SK-N-SH treated with all-trans-retinoic acid at 6 μM for 48 hours (cell line): ENCODE results near the gene SLCO3A1.

Source experiments
- ATAC-seq: fragments of 200-7000 bp; cut with Tn5 transposase; 3 replicates; pipeline ENCODE4 v1.9.1; 2020; ENCODE audit warnings: mild to moderate bottlenecking, moderate library complexity
- ARNTL ChIP-seq: fragments of 450-650 bp; formaldehyde crosslinking; IDR thresholded peaks from 2 replicates; pipeline ENCODE4 v1.5.0; 2020; ENCODE audit warnings: low read depth, mild to moderate bottlenecking, moderate library complexity, borderline replicate concordance
- BACH2 ChIP-seq: fragments of 250-450 bp; sonication (Bioruptor Pico); IDR thresholded peaks from 2 replicates; pipeline ENCODE4 v1.9.0; 2021; ENCODE audit warnings: mild to moderate bottlenecking, borderline replicate concordance
- CSDC2 ChIP-seq: fragments of 250-450 bp; sonication (Bioruptor Pico); IDR thresholded peaks from 2 replicates; pipeline ENCODE4 v1.5.0; 2020; ENCODE audit warnings: mild to moderate bottlenecking, moderate library complexity
- ESRRG ChIP-seq: fragments of 250-450 bp; sonication (Bioruptor Pico); IDR thresholded peaks from 2 replicates; pipeline ENCODE4 v1.6.1; 2021; ENCODE audit warnings: mild to moderate bottlenecking
- GLIS3 ChIP-seq: fragments of 250-450 bp; sonication (Bioruptor Pico); IDR thresholded peaks from 2 replicates; pipeline ENCODE4 v1.5.0; 2020; ENCODE audit warnings: mild to moderate bottlenecking, moderate library complexity
- ISL1 ChIP-seq: fragments of 250-450 bp; sonication (Bioruptor Pico); IDR thresholded peaks from 2 replicates; pipeline ENCODE4 v2.1.2; 2022; ENCODE audit warnings: mild to moderate bottlenecking, moderate library complexity
- OSR1 ChIP-seq: fragments of 250-450 bp; sonication (Bioruptor Pico); IDR thresholded peaks from 2 replicates; pipeline ENCODE4 v1.8.0; 2022; ENCODE audit warnings: moderate library complexity, mild to moderate bottlenecking, inconsistent platforms
- PPARA ChIP-seq: fragments of 250-450 bp; sonication (Bioruptor Pico); IDR thresholded peaks from 2 replicates; pipeline ENCODE4 v1.5.0; 2020; ENCODE audit warnings: mild to moderate bottlenecking, borderline replicate concordance
- RARB ChIP-seq: fragments of 250-450 bp; sonication (Bioruptor Pico); IDR thresholded peaks from 2 replicates; pipeline ENCODE4 v1.8.0; 2021; ENCODE audit warnings: mild to moderate bottlenecking, moderate library complexity
- TCF4 ChIP-seq: fragments of 250-450 bp; sonication (Bioruptor Pico); IDR thresholded peaks from 2 replicates; pipeline ENCODE4 v1.8.0; 2021; ENCODE audit warnings: mild to moderate bottlenecking, moderate library complexity, borderline replicate concordance
- TOX ChIP-seq: fragments of 250-450 bp; sonication (Bioruptor Pico); IDR thresholded peaks from 2 replicates; pipeline ENCODE4 v1.8.0; 2021; ENCODE audit warnings: mild to moderate bottlenecking, moderate library complexity, borderline replicate concordance
- ZC3H10 ChIP-seq: fragments of 250-450 bp; sonication (Bioruptor Pico); IDR thresholded peaks from 2 replicates; pipeline ENCODE4 v1.5.1; 2021; ENCODE audit warnings: mild to moderate bottlenecking, moderate library complexity
- ZFP30 ChIP-seq: fragments of 450-650 bp; formaldehyde crosslinking; IDR thresholded peaks from 2 replicates; pipeline ENCODE4 v1.5.0; 2022; ENCODE audit warnings: mild to moderate bottlenecking, moderate library complexity
- ZNF565 ChIP-seq: fragments of 450-650 bp; formaldehyde crosslinking; conservative IDR thresholded peaks from 2 replicates; pipeline ENCODE4 v1.5.0; 2020; ENCODE audit warnings: low read depth, mild to moderate bottlenecking, moderate library complexity
- ZNF70 ChIP-seq: fragments of 450-650 bp; formaldehyde crosslinking; IDR thresholded peaks from 2 replicates; pipeline ENCODE4 v1.5.0; 2020; ENCODE audit warnings: mild to moderate bottlenecking, moderate library complexity
- ZNF8 ChIP-seq: fragments of 450-650 bp; formaldehyde crosslinking; IDR thresholded peaks from 2 replicates; pipeline ENCODE4 v1.5.0; 2020; ENCODE audit warnings: mild to moderate bottlenecking, moderate library complexity
- TF ChIP-seq, protein P1 (sequence below): fragments of 250-450 bp; sonication (Bioruptor Pico); IDR thresholded peaks from 2 replicates; pipeline ENCODE4 v1.5.1; 2021; ENCODE audit warnings: mild to moderate bottlenecking, moderate library complexity
- TF ChIP-seq, protein P2 (sequence below): fragments of 250-450 bp; sonication (Bioruptor Pico); IDR thresholded peaks from 2 replicates; pipeline ENCODE4 v1.5.0; 2020; ENCODE audit warnings: mild to moderate bottlenecking, moderate library complexity
- TF ChIP-seq, protein P3 (sequence below): fragments of 250-450 bp; sonication (Bioruptor Pico); IDR thresholded peaks from 2 replicates; pipeline ENCODE4 v1.8.0; 2021; ENCODE audit warnings: low read depth, mild to moderate bottlenecking, moderate library complexity, borderline replicate concordance
- TF ChIP-seq, protein P4 (sequence below): fragments of 250-450 bp; sonication (Bioruptor Pico); IDR thresholded peaks from 2 replicates; pipeline ENCODE4 v1.8.0; 2020; ENCODE audit warnings: mild to moderate bottlenecking, moderate library complexity, borderline replicate concordance

SLCO3A1 gene

DNA sequence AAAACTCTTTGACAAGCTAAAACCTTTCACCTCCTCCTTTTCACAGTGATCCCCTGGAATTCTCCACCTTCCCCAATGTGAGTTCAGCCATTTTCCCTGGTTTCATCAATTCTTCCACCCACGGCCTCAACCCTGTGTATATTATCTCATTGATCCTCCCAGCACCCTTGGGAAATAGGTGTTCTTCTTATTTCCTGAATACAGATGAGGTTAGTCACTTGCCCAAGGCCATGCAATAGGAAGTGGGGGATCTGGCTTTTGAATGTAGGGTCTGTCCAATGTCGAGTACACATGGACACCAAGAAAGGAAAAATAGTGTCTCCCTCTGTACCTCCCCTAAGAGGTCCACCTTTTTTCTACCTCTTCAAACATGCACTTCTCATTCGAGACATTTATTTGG lies 277.4 kb downstream of the SLCO3A1 start:
- no peak for ATAC-seq
- TF ChIP-seq ZNF565 (CRISPR knock-in tag) (no peak), TCF4 (CRISPR knock-in tag) (no peak), ZC3H10 (CRISPR knock-in tag) (no peak), OSR1 (CRISPR knock-in tag) (no peak), TOX (CRISPR knock-in tag) (no peak), ZNF70 (CRISPR knock-in tag) (no peak), ESRRG (no peak), GLIS3 (CRISPR knock-in tag) (no peak), BACH2 (CRISPR knock-in tag) (no peak), PPARA (CRISPR knock-in tag) (no peak), ISL1 (CRISPR knock-in tag) (no peak), ARNTL (CRISPR knock-in tag) (no peak), CSDC2 (CRISPR knock-in tag) (no peak), ZFP30 (no peak), ZNF8 (CRISPR knock-in tag) (no peak), RARB (CRISPR knock-in tag) (no peak)
- TF ChIP-seq, protein P1, sequence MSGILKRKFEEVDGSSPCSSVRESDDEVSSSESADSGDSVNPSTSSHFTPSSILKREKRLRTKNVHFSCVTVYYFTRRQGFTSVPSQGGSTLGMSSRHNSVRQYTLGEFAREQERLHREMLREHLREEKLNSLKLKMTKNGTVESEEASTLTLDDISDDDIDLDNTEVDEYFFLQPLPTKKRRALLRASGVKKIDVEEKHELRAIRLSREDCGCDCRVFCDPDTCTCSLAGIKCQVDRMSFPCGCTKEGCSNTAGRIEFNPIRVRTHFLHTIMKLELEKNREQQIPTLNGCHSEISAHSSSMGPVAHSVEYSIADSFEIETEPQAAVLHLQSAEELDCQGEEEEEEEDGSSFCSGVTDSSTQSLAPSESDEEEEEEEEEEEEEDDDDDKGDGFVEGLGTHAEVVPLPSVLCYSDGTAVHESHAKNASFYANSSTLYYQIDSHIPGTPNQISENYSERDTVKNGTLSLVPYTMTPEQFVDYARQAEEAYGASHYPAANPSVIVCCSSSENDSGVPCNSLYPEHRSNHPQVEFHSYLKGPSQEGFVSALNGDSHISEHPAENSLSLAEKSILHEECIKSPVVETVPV, result no peak
- TF ChIP-seq, protein P2, sequence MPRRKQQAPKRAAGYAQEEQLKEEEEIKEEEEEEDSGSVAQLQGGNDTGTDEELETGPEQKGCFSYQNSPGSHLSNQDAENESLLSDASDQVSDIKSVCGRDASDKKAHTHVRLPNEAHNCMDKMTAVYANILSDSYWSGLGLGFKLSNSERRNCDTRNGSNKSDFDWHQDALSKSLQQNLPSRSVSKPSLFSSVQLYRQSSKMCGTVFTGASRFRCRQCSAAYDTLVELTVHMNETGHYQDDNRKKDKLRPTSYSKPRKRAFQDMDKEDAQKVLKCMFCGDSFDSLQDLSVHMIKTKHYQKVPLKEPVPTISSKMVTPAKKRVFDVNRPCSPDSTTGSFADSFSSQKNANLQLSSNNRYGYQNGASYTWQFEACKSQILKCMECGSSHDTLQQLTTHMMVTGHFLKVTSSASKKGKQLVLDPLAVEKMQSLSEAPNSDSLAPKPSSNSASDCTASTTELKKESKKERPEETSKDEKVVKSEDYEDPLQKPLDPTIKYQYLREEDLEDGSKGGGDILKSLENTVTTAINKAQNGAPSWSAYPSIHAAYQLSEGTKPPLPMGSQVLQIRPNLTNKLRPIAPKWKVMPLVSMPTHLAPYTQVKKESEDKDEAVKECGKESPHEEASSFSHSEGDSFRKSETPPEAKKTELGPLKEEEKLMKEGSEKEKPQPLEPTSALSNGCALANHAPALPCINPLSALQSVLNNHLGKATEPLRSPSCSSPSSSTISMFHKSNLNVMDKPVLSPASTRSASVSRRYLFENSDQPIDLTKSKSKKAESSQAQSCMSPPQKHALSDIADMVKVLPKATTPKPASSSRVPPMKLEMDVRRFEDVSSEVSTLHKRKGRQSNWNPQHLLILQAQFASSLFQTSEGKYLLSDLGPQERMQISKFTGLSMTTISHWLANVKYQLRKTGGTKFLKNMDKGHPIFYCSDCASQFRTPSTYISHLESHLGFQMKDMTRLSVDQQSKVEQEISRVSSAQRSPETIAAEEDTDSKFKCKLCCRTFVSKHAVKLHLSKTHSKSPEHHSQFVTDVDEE, result no peak

DNA sequence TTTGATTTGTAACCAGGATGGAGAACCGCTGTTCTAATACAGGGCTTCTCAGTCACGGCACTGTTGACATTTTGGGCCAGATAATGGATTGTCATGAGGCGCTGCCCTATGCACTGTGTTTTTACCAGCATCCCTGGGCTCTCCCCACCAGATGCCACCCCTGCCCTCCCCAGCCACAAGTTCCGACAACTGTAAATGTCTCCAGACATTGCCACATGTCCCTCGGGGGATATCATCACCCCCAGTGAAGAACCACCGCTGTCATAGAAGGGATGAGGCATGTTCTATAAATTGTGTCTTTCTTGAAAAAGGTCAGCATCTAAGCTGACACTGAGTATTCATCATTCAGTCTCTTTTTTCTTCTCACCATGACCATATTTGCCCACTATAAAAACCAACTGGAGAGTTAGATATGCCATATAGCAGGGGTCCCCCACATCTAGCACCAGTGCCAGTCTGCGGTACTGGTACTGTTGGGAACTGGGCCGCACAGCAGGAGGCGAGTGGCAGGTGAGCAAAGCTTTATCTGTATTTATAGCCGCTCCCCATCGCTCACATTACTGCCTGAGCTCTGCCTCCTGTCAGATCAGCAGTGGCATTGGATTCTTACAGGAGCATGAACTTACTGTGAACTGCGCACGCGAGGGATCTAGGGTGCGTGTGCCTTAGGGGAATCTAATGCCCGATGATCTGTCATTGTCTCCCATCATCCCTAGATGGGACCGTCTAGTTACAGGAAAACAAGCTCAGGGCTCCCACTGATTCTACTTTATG lies 279.7 kb downstream of the SLCO3A1 start:
- ATAC-seq, result no peak
- TF ChIP-seq, protein P3, sequence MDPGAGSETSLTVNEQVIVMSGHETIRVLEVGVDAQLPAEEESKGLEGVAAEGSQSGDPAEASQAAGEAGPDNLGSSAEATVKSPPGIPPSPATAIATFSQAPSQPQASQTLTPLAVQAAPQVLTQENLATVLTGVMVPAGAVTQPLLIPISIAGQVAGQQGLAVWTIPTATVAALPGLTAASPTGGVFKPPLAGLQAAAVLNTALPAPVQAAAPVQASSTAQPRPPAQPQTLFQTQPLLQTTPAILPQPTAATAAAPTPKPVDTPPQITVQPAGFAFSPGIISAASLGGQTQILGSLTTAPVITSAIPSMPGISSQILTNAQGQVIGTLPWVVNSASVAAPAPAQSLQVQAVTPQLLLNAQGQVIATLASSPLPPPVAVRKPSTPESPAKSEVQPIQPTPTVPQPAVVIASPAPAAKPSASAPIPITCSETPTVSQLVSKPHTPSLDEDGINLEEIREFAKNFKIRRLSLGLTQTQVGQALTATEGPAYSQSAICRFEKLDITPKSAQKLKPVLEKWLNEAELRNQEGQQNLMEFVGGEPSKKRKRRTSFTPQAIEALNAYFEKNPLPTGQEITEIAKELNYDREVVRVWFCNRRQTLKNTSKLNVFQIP, result no peak
- TF ChIP-seq, protein P4, sequence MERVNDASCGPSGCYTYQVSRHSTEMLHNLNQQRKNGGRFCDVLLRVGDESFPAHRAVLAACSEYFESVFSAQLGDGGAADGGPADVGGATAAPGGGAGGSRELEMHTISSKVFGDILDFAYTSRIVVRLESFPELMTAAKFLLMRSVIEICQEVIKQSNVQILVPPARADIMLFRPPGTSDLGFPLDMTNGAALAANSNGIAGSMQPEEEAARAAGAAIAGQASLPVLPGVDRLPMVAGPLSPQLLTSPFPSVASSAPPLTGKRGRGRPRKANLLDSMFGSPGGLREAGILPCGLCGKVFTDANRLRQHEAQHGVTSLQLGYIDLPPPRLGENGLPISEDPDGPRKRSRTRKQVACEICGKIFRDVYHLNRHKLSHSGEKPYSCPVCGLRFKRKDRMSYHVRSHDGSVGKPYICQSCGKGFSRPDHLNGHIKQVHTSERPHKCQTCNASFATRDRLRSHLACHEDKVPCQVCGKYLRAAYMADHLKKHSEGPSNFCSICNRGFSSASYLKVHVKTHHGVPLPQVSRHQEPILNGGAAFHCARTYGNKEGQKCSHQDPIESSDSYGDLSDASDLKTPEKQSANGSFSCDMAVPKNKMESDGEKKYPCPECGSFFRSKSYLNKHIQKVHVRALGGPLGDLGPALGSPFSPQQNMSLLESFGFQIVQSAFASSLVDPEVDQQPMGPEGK (CRISPR knock-in tag), result no peak
- no peak for TF ChIP-seq TOX (CRISPR knock-in tag)
- TF ChIP-seq ZNF565 (CRISPR knock-in tag), result no peak
- TF ChIP-seq, protein P2, result no peak
